Spinal cord (tissue), 10 donors: ENCODE data around the gene ATP8B3. TPM values are rescaled to one million over a fixed set of nuclear protein-coding genes. Genes with fewer than 3 reads are reported as not detected.
A peak's percentile ranks its signal among the peaks of the same experiment; 100 is the strongest.

Experiments
- DNase-seq, 6 donors: peaks; one replicate each; pipeline versions ENCODE4 v3.0.0 to v3.0.0-alpha.2; 2013 to 2015; ENCODE audit warnings: low spot score in 6 of 6, low read depth in 4 of 6
- H3K27ac ChIP-seq: one replicate; pipeline ENCODE4 v1.5.1; 2013; ENCODE audit warnings: low read depth, low read length, control low read depth
- H3K27me3 ChIP-seq: one replicate; pipeline ENCODE4 v1.6.1; 2013; ENCODE audit warnings: low read length; ENCODE audit not compliant: control insufficient read depth, insufficient read depth
- H3K36me3 ChIP-seq: one replicate; pipeline ENCODE4 v1.6.1; 2013; ENCODE audit warnings: low read length; ENCODE audit not compliant: control insufficient read depth, insufficient read depth
- H3K4me1 ChIP-seq: one replicate; pipeline ENCODE4 v1.6.1; 2013; ENCODE audit warnings: low read length; ENCODE audit not compliant: control insufficient read depth, insufficient read depth
- H3K4me3 ChIP-seq: one replicate; pipeline ENCODE4 v1.5.1; 2013; ENCODE audit warnings: low read depth, low read length, control low read depth
- H3K9me3 ChIP-seq: one replicate; pipeline ENCODE4 v1.6.1; 2013; ENCODE audit warnings: low read length; ENCODE audit not compliant: control insufficient read depth, insufficient read depth
- WGBS: methylation state at CpG from one replicate; pipeline ENCODE4 v1.1.5; 2013; ENCODE audit warnings: missing lambda C conversion rate; ENCODE audit not compliant: insufficient coverage; 5-methylcytosine and 5-hydroxymethylcytosine counted together
- polyA plus RNA-seq, 2 donors: library from polyadenylated mRNA; unstranded; fragments of 120-200 nt; gene quantifications; one replicate each; pipeline ENCODE4 v1.2.1, GENCODE V29; 2013; ENCODE audit not compliant: insufficient read length in 2 of 2
- total RNA-seq, 2 donors: library from RNA; depleted of rRNA in 1 of 2; stranded (reverse); fragments of 120-200 nt in 1 of 2; fragments of >200 nt in 1 of 2; gene quantifications; one replicate each; pipeline versions ENCODE4 v1.2.3 to v1.2.4, GENCODE V29; 2013 to 2014
- donor health status: healthy.

ATP8B3 gene
- total and polyA plus RNA-seq, 4 donors, result 1.0 to 2.1 (median 1.4) TPM

- Histone ChIP-seq H3K4me3 (no peak overlapping the region), H3K4me1 (peaks cover 48% of the 10 kb centered on the region), H3K27ac (no peak overlapping the region), H3K9me3 (no peaks in the 10 kb centered on the region), H3K27me3 (no peaks in the 10 kb centered on the region), H3K36me3 (peaks cover 52% of the 10 kb centered on the region)
- no peak for DNase-seq
- 93% methylated on average over 11 of the region's 11 CpGs for WGBS
These were observed 33.6 kb upstream of the ATP8B3 start for GRCh38 chr19:1845642-1846041.

GRCh38 chr19:1845125-1845515 is 33.0 kb upstream of the ATP8B3 start:
- Histone ChIP-seq H3K27ac (no peak overlapping the region), H3K4me1 (peaks cover 50% of the 10 kb centered on the region), H3K4me3 (no peak overlapping the region), H3K36me3 (peaks cover 56% of the 10 kb centered on the region), H3K9me3 (no peaks in the 10 kb centered on the region), H3K27me3 (no peaks in the 10 kb centered on the region)
- no peak for DNase-seq
- 91% methylated on average over 9 of the region's 16 CpGs for WGBS

- Histone ChIP-seq H3K4me3 (no peak overlapping the region), H3K27ac (no peak overlapping the region), H3K27me3 (no peaks in the 10 kb centered on the region), H3K9me3 (no peaks in the 10 kb centered on the region), H3K36me3 (peaks cover 61% of the 10 kb centered on the region), H3K4me1 (peaks cover 55% of the 10 kb centered on the region)
- 92% methylated on average over 19 of the region's 19 CpGs for WGBS
- DNase-seq, result no peak
These were observed 32.5 kb upstream of the ATP8B3 start for GRCh38 chr19:1844513-1845124.

GRCh38 chr19:1843646-1844394 is 31.7 kb upstream of the ATP8B3 start:
- 76% methylated on average over 25 of the region's 25 CpGs for WGBS
- Histone ChIP-seq H3K27ac (no peak overlapping the region), H3K9me3 (no peaks in the 10 kb centered on the region), H3K4me3 (no peak overlapping the region), H3K27me3 (no peaks in the 10 kb centered on the region), H3K36me3 (peaks cover 68% of the 10 kb centered on the region), H3K4me1 (peaks cover 57% of the 10 kb centered on the region)
- no peak for DNase-seq

GRCh38 chr19:1843116-1843515 is 31.0 kb upstream of the ATP8B3 start:
- no peak for DNase-seq
- no peaks in the 10 kb centered on the region for H3K27me3 ChIP-seq
- peaks cover 74% of the 10 kb centered on the region for H3K36me3 ChIP-seq
- H3K9me3 ChIP-seq, result no peaks in the 10 kb centered on the region
- H3K4me3 ChIP-seq, result no peak overlapping the region
- H3K4me1 ChIP-seq, result peaks cover 57% of the 10 kb centered on the region
- WGBS, result 78% methylated on average over 22 of the region's 22 CpGs
- no peak overlapping the region for H3K27ac ChIP-seq

GRCh38 chr19:1841209-1841924 is 29.3 kb upstream of the ATP8B3 start:
- H3K27me3 ChIP-seq, result no peaks in the 10 kb centered on the region
- H3K27ac ChIP-seq, result no peak overlapping the region
- H3K4me3 ChIP-seq, result no peak overlapping the region
- 88% methylated on average over 26 of the region's 35 CpGs for WGBS
- H3K9me3 ChIP-seq, result no peaks in the 10 kb centered on the region
- no peak for DNase-seq
- peaks cover 54% of the 10 kb centered on the region for H3K4me1 ChIP-seq
- peaks cover 87% of the 10 kb centered on the region for H3K36me3 ChIP-seq

- no peak for DNase-seq
- Histone ChIP-seq H3K4me1 (peaks cover 47% of the 10 kb centered on the region), H3K36me3 (peaks cover 85% of the 10 kb centered on the region), H3K27ac (no peak overlapping the region), H3K4me3 (no peak overlapping the region), H3K9me3 (no peaks in the 10 kb centered on the region), H3K27me3 (no peaks in the 10 kb centered on the region)
- 95% methylated on average over 20 of the region's 22 CpGs for WGBS
These were observed 28.6 kb upstream of the ATP8B3 start for GRCh38 chr19:1840541-1841115.

GRCh38 chr19:1839658-1840540 is 27.8 kb upstream of the ATP8B3 start:
- Histone ChIP-seq H3K4me1 (peaks cover 46% of the 10 kb centered on the region), H3K36me3 (peaks cover 82% of the 10 kb centered on the region), H3K27ac (no peak overlapping the region), H3K9me3 (no peaks in the 10 kb centered on the region), H3K27me3 (no peaks in the 10 kb centered on the region), H3K4me3 (no peak overlapping the region)
- WGBS, result 85% methylated on average over 18 of the region's 25 CpGs
- no peak for DNase-seq

- Histone ChIP-seq H3K9me3 (no peaks in the 10 kb centered on the region), H3K27ac (no peak overlapping the region), H3K36me3 (peaks cover 79% of the 10 kb centered on the region), H3K4me3 (no peak overlapping the region), H3K4me1 (peaks cover 39% of the 10 kb centered on the region), H3K27me3 (no peaks in the 10 kb centered on the region)
- peak in 2 of 6 donors; percentile 32 to 48 for DNase-seq
- WGBS, result 14% methylated on average over 19 of the region's 23 CpGs
These were observed 25.6 kb upstream of the ATP8B3 start for GRCh38 chr19:1837625-1838105.
